HG03196 (cell line): ENCODE measurements around the gene HAT1.
"Not testable (repeated sequence)": the region's sequence is repeated elsewhere in the genome, so short reads cannot be mapped to it uniquely, and the experiment has no call there.

Experiments used
- ATAC-seq: cut with Tn5 transposase; IDR thresholded peaks from one replicate; pipeline ENCODE4 v1.9.1; 2021; ENCODE audit not compliant: unreplicated experiment

Gene HAT1

DNA sequence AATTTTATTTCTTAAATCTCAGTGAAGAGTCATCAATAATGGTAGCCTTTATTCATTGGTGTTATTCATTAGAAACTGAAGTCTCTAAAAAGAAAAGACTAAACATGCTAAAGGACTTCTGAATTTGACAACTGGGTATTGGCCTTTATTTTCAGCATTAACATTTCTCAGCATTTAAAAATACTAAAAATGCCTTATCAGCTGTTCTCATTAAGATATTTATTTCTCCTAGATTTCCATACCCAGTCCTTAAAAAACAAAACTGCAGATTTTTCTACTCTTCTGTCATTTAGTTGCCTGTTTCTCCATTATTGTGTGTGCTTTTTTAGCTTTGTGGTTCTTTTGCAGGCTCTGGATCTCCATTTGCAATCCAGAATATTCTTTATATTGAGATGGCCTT is 46.2 kb downstream of the HAT1 start:
- ATAC-seq = no peak

DNA sequence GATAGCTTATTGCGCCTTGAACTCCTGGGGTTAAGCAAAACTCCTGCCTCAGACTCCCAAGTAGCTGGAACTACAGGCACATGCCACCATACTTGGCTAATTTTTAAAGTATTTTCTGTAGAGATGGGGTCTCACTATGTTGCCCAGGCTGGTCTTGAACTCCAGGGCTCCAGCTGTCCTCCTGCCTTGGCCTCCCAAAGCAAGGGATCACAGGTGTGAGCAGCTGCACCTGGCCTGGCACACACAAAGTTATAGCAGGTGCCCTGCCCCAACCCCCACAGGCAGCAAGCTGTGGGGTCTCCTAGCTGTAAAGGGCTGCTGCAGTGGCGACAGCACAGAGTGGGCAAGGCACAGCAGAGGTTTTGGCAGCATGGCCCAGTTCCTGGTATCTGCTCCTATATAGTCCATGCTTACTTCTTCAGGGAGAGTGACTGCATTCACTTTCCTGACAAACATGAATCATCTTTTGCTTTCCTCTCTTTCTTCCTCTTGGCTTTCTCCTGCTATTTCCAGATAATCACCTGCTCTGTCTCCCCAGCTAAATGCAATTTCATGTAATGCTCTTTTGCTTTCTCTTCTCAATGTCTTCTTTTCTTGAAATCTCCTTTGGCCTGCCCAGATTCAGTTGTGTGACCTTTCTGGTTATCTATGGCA is 50.2 kb downstream of the HAT1 start:
- ATAC-seq = no peak

- no peak for ATAC-seq
Observed at GRCh38 chr2:171979103-171979502, 56.8 kb downstream of the HAT1 start.

- not testable (repeated sequence) for ATAC-seq
Observed at GRCh38 chr2:171983924-171984323, 61.7 kb downstream of the HAT1 start.

DNA sequence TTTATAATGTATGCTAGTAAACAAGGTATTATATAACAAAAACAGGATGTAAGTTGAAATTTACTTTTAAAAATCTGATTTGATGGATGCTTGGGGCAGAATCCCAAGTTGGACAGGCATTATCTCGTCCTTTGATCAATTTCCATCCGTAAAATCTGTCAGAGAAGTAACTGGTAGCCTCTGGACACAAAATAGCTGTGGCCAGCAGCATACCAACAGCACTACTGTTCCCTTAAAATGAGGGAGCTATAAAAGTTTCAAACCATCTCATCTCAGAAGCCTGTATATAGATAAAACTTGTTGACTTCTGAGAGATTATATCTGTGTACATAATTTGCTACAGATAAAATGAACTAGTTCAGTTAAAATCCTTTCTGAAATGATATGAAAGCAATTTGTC is 62.8 kb downstream of the HAT1 start:
- ATAC-seq = no peak

GRCh38 chr2:171986778-171987177 is 64.5 kb downstream of the HAT1 start:
- no peak for ATAC-seq

DNA sequence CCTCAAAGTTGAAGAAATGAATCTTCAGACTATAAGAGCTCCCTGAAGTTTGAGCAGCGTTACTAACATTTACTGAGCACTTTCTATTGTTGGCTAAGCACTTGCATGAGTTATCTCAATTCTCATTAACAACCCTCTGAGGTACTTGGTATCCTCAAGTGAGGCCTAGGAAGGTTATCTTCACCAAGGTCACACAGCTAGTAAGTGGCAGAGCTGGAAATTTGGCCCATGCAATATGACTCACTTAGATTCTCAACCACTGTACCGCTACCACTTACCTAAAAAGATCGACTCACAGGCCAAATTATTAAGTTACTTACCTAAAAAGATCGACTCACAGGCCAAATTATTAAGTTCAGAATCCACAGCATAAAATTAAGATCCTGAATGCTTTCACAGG is 68.8 kb downstream of the HAT1 start:
- no peak for ATAC-seq

DNA sequence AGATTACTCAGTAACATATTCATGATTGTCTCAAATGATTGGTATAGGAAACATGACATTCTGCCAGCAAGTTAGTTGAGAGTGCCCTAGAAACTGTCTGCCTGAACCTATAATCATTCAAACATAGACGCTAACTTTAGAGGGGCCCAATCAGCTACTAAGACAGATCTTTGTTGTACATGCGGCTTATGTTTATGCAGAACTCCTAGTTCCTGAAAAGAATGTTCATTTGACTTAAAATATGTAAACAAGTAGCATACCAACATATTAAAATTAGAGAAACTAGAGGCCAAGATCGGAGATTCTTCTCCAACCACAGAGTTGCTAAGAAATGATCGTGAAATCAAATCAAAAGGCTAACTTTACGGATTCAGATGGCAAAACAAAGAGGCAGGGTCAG is 73.3 kb downstream of the HAT1 start:
- no peak for ATAC-seq

DNA sequence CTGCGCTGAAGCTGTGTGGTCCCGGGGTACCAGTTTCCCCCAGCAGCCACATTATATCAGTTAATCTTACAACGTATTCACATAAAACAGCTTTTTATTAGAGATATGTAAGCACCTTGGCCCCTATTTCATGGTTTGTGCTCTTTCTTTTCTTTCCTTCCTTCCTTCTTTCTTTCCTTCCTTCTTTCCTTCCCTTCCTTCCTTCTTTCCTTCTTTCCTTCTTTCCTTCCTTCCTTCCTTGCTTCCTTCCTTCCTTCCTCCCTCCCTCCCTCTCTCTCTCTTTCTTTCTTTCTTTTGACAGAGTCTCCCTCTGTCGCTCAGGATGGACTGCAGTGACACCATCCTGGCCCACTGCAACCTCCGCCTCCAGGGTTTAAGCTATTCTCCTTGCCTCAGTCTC is 73.8 kb downstream of the HAT1 start:
- ATAC-seq = no peak

GRCh38 chr2:171997031-171997430 is 74.8 kb downstream of the HAT1 start:
- not testable (repeated sequence) for ATAC-seq

DNA sequence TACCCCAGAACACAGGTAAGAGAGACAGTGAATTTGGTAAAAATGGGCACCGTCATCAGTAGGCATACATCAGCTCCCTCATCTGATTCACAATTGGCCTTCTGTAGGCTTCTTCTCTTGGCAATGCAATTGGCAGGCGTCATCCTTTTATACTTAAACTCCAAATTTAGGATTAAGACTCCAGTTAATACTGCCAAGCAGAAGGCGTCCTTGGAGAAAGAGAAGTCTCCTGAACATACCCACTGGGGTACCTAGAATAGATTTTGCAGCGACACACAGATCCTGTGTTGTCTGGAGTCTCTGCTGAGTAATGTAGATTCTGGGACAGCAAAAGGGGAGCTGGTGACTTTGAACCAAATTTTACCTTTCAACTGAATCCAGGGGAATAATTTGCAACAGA is 76.9 kb downstream of the HAT1 start:
- no peak for ATAC-seq

GRCh38 chr2:171999604-172000469 is 77.6 kb downstream of the HAT1 start, which contains the start of gene METAP1D:
METAP1D (plus strand) TSS chr2:171999953; CDS start chr2:171999970, 17 bp downstream.
- peak; percentile 95 for ATAC-seq

DNA sequence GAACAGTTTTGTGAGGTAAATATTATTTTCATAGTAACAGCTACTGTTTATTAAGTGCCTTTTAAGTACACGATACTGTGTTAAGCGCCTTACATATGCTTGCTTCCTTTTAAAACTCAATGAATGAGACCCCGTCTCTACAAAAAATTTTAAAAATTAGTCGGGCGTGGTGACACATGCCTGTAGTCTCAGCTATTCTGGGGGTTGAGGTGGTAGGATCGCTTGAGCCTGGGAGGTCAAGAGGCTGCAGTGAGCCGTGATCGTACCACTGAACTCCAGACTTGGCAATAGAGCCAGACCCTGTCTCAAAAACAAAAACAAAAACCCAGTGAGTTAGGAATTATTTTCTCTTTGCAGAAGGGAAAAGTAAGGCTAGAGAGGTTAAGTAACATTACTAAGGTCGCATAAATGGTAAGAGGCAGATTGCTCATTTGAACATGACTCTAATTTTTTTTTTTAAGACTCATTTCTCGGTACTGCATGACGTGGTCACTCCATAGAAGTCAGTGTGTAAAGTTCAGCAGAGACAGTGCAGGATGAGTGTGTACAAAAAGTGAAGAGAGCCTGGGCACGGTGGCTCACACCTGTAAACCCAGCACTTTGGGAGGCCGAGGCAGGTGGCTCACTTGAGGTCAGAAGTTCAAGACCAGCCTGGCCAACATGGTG is 78.6 kb downstream of the HAT1 start:
- ATAC-seq = no peak

- ATAC-seq = no peak
Observed at GRCh38 chr2:172007372-172007771, 85.1 kb downstream of the HAT1 start.

GRCh38 chr2:172009823-172010222 is 87.6 kb downstream of the HAT1 start:
- no peak for ATAC-seq

DNA sequence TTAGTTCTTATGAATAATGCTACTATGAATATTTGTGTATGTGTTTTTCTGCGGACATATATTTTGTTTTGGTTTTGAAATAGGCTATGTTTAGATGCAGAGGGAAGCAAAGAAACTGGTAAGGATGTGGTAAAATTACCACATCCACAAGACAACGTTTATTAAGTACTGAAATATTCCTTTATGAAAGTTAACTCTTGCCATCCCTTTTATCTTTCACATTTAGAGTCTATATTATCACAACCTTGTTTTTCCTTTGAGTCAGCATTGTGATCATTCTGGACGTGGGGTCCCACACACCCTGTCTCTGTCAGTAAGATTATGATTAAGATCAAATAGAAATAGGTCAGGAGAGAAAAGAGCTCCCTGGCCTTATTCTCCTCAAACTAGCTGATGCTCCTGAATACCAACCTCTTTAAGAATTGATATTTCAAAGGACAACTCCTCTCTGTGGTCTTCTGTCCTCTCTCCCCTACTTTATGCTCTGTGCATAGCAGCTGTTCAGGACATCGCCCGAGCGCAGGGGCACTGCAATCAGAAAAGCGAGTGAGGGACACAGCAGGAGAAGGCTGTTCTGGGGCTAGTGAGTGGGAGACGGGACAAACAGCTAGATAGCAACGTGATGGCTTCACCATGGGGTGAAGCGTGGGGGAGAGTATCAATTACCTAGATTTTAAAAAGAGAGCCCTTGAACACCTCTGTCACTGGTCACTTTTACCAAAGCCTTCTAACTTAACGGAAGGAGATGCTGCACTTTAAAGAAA is 89.7 kb downstream of the HAT1 start:
- no peak for ATAC-seq

- no peak for ATAC-seq
Observed at GRCh38 chr2:172012677-172013391, 90.6 kb downstream of the HAT1 start.

- ATAC-seq = peak; percentile 68
Observed at GRCh38 chr2:172013396-172013795, 91.1 kb downstream of the HAT1 start.

DNA sequence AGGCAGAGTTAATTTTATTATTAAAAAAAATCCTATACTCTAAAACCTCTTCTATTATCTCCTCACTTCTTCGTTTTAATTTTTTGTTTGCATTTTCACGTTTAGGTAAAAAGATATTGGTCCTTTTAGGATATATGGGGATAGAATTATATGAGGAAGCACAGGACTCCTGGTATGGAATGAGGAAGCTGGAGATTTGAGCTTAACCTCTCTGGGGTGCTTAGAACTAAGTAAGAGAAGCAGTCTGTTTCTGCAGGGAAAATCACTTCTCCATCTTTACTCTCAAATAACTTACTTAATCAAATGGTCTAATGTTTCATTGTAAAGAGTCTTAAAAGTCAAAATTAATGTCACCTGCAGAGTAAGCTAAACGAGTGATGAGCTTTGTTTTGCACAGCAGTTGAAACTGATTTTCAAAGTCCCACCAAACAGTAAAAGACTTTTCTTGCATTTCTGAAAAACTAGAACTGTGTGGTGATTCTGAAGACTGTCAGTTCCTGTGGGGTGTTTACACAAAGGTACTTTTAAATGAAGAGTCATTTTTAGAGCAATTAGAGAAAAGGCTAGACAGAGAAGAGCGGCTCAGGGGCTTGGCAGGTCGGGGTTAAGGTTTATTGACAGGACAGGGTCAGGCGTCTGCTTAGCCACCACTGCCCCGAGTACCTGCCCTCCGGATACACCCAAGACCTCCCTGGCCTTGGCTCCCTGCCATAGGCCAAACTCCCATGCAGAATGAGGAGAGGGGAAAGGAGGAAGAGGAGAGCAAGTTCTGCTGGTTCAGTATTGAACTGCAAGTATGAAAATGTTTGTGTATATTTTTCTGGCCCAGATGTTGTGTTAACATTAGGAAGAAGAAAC is 99.0 kb downstream of the HAT1 start:
- no peak for ATAC-seq

- ATAC-seq = no peak
Observed at GRCh38 chr2:172021955-172022354, 99.7 kb downstream of the HAT1 start.
